HG03280 (cell line): Measurements from ENCODE around the gene MSANTD4.
"Not testable (repeated sequence)": the region's sequence is repeated elsewhere in the genome, so short reads cannot be mapped to it uniquely, and the experiment has no call there.

ENCODE experiments used
- ATAC-seq: cut with Tn5 transposase; IDR thresholded peaks from one replicate; pipeline ENCODE4 v1.9.1; 2021; ENCODE audit warnings: mild to moderate bottlenecking, moderate library complexity; ENCODE audit not compliant: unreplicated experiment

MSANTD4 gene

GRCh38 chr11:106014620-106015019, 7.4 kb downstream of the MSANTD4 start:
- ATAC-seq = no peak

GRCh38 chr11:106014035-106014434, 8.0 kb downstream of the MSANTD4 start:
- no peak for ATAC-seq

DNA sequence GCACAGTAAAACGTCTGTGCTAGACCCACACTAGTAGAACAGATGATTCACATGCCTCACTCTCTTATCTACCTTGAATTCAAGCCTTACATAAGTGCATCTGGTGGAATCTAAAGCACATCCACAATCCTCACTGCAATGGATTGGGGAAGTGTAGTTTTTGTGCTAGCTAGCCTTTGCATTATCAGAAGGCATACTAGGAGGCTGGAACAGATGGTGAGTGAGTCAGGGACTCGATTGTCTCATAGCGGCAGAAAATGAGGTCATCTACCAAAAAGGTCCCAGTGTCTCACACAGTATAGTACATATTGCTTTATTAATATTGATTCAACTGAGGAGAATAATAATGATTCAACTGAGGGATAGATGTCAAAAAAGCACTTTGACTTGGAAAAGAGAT, 9.3 kb downstream of the MSANTD4 start:
- no peak for ATAC-seq

DNA sequence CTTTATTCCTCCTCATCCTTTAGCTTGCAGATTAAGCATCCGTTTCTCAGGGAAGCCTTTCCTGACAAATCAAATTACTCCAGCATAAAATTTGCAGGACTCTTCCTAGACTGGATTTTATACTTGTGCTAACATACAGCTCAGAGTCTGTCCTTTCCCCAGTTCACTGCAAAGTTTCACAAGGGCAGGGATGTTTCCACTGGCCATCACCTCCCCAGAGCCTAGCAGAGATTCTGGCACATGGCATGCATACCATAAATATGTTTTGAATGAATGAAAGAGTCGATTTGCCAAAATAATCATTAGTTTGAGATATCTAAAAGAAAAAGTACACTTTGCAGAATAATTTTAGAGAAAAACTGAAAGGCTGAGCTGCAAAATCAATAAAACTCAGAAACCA, 10.6 kb downstream of the MSANTD4 start:
- ATAC-seq = no peak

GRCh38 chr11:106003094-106003493, 18.9 kb downstream of the MSANTD4 start:
- ATAC-seq = not testable (repeated sequence)

- ATAC-seq = peak; percentile 43
Observed at GRCh38 chr11:106001304-106002012, 20.6 kb downstream of the MSANTD4 start.

- no peak for ATAC-seq
Observed at GRCh38 chr11:105991888-105992287, 30.2 kb downstream of the MSANTD4 start.

DNA sequence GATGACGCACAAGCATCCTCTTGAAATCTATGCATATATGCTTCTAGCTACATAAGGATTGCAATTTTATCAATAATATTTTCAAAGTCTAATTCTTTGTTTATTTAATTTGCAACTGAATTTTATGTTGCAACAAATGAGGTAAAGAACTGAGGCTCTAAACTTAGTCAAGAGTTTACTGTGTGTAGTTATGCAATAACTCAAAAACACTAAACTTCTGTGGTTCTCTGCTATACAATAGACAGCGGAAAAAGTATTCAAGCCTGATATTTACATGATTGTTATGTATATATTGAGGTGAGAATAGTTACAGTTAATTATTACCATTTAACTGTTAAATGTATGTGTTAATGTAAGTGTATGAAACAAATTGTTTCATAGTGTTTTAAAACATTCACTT, 32.9 kb downstream of the MSANTD4 start:
- ATAC-seq = no peak

DNA sequence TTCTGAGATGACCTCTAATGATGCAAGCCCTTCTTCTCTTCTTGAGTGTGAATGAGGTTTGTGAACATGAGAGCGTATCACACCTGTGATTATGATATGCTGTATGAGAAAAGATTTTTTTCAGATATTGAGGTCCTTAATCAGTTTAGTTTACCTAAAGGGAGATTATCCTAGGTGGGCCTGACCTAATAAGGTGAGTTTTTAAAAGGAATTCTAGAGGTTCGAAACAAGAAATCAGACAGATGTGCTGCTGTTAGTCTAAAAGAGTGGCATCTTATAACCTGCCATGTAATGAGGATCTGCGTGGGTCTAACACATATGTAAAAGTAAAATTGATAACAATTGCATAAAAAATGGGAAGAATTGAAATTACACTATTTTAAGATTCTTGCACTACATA, 33.8 kb downstream of the MSANTD4 start:
- ATAC-seq = no peak

DNA sequence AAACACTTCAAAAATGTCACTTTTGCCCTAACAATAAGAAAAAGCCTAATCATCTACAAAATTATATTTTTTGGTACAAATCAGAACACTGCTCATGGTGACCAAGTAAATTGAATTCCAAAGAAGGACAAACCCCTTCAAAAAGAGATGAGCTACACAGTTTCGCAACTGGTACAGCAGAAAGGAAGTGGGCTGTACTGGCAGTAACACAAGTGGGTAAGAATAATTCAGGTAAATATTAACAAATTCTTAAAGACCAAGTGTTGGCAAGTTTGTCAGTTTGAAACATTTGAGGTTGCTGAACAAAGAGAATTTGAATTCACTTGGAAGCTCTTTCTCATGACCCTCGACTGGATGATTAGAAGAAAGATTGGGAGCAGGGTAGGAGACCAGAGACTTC, 35.5 kb downstream of the MSANTD4 start:
- ATAC-seq = no peak

GRCh38 chr11:105979997-105980703, 41.9 kb downstream of the MSANTD4 start:
- ATAC-seq = no peak

- ATAC-seq = no peak
Observed at GRCh38 chr11:105975128-105975527, 46.9 kb downstream of the MSANTD4 start.

- no peak for ATAC-seq
Observed at GRCh38 chr11:105969756-105970155, 52.3 kb downstream of the MSANTD4 start.

DNA sequence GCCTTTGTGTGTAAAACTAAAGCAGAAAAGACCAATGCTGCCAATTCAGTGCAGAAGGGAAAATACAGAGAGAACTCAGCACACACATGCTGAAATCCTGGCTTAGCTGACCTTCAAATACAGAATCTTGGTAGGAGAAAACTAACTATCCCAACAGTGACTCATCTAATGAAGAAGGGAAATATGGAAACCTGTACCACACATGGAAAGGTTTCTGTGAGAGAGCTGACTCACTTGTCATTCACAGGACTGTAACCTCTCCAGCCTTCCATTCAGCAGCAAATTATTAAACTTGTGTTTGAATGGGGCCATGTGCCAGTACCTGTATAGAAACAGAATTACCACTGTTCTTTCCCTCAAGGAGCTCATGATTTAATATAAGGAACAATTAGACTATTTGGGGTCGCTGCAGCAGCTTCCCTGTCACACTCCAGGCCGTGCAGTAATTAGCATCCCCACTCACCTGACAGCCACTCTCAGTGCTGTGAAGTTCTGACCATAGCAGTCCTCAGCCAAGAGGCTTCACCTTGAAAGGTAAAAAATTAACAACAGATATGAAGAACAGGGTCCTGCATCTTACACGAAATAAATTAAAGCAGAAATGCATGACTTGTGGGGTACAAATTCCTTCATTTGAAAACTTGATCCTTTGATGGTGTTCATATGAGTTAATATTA, 53.9 kb downstream of the MSANTD4 start:
- no peak for ATAC-seq

DNA sequence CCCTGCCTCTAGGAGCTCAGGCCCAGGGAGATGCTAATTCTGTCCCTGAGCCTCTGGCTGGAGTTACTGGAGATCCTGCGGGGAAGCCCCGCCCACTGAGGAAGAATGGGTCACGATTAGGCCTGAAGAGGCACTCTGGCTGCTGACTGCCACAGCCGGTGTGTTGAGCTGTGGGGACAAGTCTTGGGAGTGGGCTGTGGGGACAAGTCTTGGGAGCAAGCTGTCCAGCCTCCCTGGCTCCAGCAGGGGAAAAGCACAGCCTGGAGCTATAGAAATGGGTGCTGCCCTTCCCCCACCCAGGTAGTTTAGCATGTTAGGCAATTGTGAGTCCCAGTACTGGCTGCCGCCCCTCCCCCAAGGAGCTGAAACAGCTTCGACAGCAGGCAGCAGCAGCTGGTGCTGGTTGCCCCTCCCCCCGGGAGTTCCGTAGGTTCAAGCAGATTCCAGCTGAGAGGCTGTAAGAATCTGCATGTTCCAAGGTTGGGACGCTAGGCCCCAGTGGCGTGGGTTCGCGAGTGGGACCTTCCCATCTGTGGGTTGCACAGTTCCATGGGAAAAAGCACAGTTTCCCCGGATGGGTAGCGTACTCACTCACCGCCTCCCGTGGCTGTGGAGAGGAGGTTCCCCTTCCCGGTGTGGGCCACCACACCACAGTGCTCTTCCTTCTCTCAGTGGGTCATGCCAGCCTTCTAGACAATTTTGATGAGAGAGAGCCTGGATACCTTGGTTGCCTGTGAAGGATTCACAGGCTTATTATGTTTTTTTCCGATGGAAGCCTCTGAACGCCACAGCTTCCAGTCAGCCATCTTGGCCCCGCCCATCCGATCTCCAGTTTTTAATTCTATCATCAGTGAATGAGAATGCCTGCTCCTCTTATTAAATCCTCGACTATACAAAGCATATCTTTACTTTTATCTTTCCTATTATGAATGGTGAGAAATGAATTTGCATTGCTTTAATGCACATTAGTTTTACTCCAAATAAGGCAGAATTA, 61.5 kb downstream of the MSANTD4 start:
- ATAC-seq = no peak
